A673 (cell line): Measurements from ENCODE around the gene ATP8A2. TPM values are rescaled to one million over a fixed set of nuclear protein-coding genes. Genes with fewer than 3 reads are reported as not detected.

Source experiments
- BruUV-seq: library from RNA; stranded (reverse); fragments of 400-500 nt; replicated peaks from 2 replicates; lab custom pipeline; 2021; lab: Mats Ljungman, UMichigan
- CTCF ChIA-PET: fragments of 300-600 bp; sonication (Branson Sonifier 250); formaldehyde crosslinking; loops from one replicate; lab custom pipeline; 2022; ENCODE audit warnings: antibody characterized with exemption; lab: Charles Lee
- POLR2A ChIA-PET: fragments of 300-600 bp; sonication (Branson Sonifier 250); formaldehyde crosslinking; loops from one replicate; lab custom pipeline; 2022; ENCODE audit warnings: antibody characterized with exemption; ENCODE audit not compliant: low non-redundant PET; lab: Charles Lee
- DNase-seq: peaks from one replicate; pipeline ENCODE4 v3.0.0-alpha.2; 2015; ENCODE audit warnings: low spot score
- H3K27ac ChIP-seq: fragments of 200-600 bp; sonication (generic); 2 replicates; pipeline ENCODE4 v1.5.1; 2016; ENCODE audit warnings: mixed run types, low read depth, mild to moderate bottlenecking, mixed read lengths, antibody characterized with exemption, low read length; ENCODE audit not compliant: poor library complexity, severe bottlenecking
- H3K27me3 ChIP-seq: fragments of 200-600 bp; sonication (generic); replicated peaks from 2 replicates; pipeline ENCODE4 v1.6.1; 2017; ENCODE audit warnings: mixed run types, low read depth, mild to moderate bottlenecking, mixed read lengths, antibody characterized with exemption, low read length; ENCODE audit not compliant: insufficient read depth, poor library complexity
- H3K36me3 ChIP-seq: fragments of 200-600 bp; sonication (generic); 2 replicates; pipeline ENCODE4 v1.6.1; 2016; ENCODE audit warnings: mixed run types, mild to moderate bottlenecking, mixed read lengths, antibody characterized with exemption, low read length; ENCODE audit not compliant: insufficient read depth, poor library complexity, severe bottlenecking
- H3K4me1 ChIP-seq: fragments of 200-600 bp; sonication (generic); 2 replicates; pipeline ENCODE4 v1.6.1; 2017; ENCODE audit warnings: mixed run types, mild to moderate bottlenecking, mixed read lengths, antibody characterized with exemption, low read length; ENCODE audit not compliant: insufficient read depth, poor library complexity, severe bottlenecking
- H3K4me3 ChIP-seq: fragments of 200-600 bp; sonication (generic); 2 replicates; pipeline ENCODE4 v1.5.1; 2016; ENCODE audit warnings: low read depth, mixed run types, mild to moderate bottlenecking, mixed read lengths, low read length; ENCODE audit not compliant: poor library complexity, severe bottlenecking
- H3K9me3 ChIP-seq: fragments of 200-600 bp; sonication (generic); 2 replicates; pipeline ENCODE4 v1.6.1; 2016; ENCODE audit warnings: mixed run types, low read depth, mild to moderate bottlenecking, mixed read lengths, antibody characterized with exemption, low read length; ENCODE audit not compliant: poor library complexity, severe bottlenecking
- EZH2 ChIP-seq: fragments of 200-600 bp; sonication (generic); IDR thresholded peaks from 2 replicates; pipeline ENCODE4 v1.6.1; 2017; ENCODE audit warnings: borderline replicate concordance, low read depth, mild to moderate bottlenecking, mixed read lengths, antibody characterized with exemption, low read length; ENCODE audit not compliant: poor library complexity, severe bottlenecking
- intact Hi-C: fragments of 100-400 bp; cut with micrococcal nuclease; formaldehyde crosslinking; loops from one replicate; pipeline ENCODE4 v1.10.0; 2022; ENCODE audit not compliant: unreplicated experiment
- total RNA-seq: library from RNA; stranded (reverse); gene quantifications from 2 replicates; pipeline ENCODE4 v1.2.3, GENCODE V29; 2021
- TF ChIP-seq, protein P1 (sequence below): fragments of 300-800, 200-600 bp; sonication (generic); conservative IDR thresholded peaks from 2 replicates; pipeline ENCODE4 v1.5.1; 2017; ENCODE audit warnings: low read depth, mild to moderate bottlenecking, antibody characterized with exemption, low read length, moderate library complexity, mixed read lengths

ATP8A2 gene
- total RNA-seq, 1 experiment from 2014 or later, result 0.92 TPM

DNA sequence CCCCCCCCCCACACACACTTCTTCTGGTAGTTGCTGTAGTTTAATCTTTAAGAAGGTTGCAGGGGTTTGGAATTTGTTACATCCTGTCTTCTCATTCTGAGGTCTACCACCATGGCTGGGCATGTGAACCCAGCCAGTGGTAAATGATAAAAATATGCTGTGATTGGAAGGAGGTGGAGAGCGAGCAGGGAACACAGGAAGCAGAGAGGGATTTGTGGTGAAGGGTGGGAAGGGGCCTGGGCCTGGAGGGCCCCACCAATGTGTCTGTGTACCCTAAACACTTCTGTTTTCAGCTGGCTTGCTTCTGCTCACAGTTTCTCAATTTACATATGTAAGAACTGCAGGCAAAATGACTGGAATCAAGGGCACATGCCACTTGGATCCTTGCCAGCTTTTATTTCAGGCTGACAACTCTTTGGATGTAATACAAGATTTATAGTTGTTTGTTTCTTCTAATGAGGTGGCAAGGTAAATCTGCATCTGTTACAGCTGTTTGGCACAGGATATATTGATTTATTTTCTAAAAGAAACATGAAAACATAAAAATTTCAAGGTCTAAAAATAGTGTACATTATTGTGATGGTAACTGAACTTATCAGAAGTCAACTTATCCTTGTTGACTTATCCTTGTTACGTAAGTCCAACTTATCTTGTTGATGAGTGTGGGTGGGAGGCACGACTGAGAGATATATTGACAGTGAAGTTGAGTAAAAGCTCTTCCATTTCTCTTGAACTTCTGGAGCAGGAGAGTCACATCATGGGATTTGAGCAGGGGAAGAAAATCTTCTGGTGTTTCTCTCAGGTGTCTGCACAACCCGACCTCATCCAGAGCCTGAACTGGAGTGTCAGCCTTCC, 366.8 kb downstream of the ATP8A2 start:
- DNase-seq, result peak; percentile 17
- POLR2A ChIA-PET, result no interaction called here

DNA sequence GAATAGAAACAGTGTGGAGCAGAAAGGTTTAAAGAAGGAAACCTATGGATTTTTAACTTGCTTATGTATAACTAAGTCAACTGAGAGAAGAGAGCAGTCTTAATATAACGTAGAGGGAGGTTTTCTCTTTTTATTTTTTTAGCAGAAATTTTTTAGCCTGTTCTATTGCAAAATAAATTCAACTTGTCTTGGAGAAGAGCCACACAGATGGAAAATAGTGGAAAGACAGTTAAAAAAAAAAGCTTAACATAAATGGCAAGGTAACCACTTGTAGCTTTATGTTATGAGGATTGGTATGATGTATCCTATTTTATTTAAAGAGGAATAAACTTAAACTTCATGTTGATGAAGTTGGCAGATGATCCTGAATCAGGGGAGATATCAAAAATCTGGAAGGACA, 367.6 kb downstream of the ATP8A2 start:
- H3K36me3 ChIP-seq, result no peaks in the 10 kb centered on the region
- intact Hi-C loops, result no loop called here
- H3K9me3 ChIP-seq, result no peaks in the 10 kb centered on the region
- no peak for DNase-seq
- H3K4me1 ChIP-seq, result peaks cover 10% of the 10 kb centered on the region
- no TSS peak for BruUV-seq
- no peak overlapping the region for H3K27ac ChIP-seq
- ChIA-PET POLR2A (no interaction called here), CTCF (no interaction called here)
- no peaks in the 10 kb centered on the region for H3K27me3 ChIP-seq
- TF ChIP-seq, protein P1, sequence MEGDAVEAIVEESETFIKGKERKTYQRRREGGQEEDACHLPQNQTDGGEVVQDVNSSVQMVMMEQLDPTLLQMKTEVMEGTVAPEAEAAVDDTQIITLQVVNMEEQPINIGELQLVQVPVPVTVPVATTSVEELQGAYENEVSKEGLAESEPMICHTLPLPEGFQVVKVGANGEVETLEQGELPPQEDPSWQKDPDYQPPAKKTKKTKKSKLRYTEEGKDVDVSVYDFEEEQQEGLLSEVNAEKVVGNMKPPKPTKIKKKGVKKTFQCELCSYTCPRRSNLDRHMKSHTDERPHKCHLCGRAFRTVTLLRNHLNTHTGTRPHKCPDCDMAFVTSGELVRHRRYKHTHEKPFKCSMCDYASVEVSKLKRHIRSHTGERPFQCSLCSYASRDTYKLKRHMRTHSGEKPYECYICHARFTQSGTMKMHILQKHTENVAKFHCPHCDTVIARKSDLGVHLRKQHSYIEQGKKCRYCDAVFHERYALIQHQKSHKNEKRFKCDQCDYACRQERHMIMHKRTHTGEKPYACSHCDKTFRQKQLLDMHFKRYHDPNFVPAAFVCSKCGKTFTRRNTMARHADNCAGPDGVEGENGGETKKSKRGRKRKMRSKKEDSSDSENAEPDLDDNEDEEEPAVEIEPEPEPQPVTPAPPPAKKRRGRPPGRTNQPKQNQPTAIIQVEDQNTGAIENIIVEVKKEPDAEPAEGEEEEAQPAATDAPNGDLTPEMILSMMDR, result no peak
- TF ChIP-seq EZH2, result no peak
- no peak overlapping the region for H3K4me3 ChIP-seq

More for the DNA sequence above, 366.8 kb downstream of the ATP8A2 start:
- peaks cover 10% of the 10 kb centered on the region for H3K4me1 ChIP-seq
- TF ChIP-seq EZH2, result no peak
- TF ChIP-seq, protein P1, result no peak
- H3K27me3 ChIP-seq, result no peaks in the 10 kb centered on the region
- no peaks in the 10 kb centered on the region for H3K36me3 ChIP-seq
- CTCF ChIA-PET, result no interaction called here
- H3K27ac ChIP-seq, result no peak overlapping the region
- no TSS peak for BruUV-seq
- intact Hi-C loops, result no loop called here
- H3K9me3 ChIP-seq, result no peaks in the 10 kb centered on the region
- H3K4me3 ChIP-seq, result no peak overlapping the region

GRCh38 chr13:25741796-25742195, 370.0 kb downstream of the ATP8A2 start:
- Histone ChIP-seq H3K36me3 (no peaks in the 10 kb centered on the region), H3K4me1 (peaks cover 10% of the 10 kb centered on the region), H3K4me3 (no peak overlapping the region), H3K9me3 (no peaks in the 10 kb centered on the region), H3K27me3 (no peaks in the 10 kb centered on the region), H3K27ac (no peak overlapping the region)
- POLR2A ChIA-PET, result no interaction called here
- DNase-seq, result no peak
- BruUV-seq, result no TSS peak
- intact Hi-C loops, result no loop called here
- no peak for TF ChIP-seq EZH2
- TF ChIP-seq, protein P1, result no peak
- CTCF ChIA-PET, result no interaction called here
